Thoracic aorta (tissue), 2 donors: ENCODE data around the gene MAGI1. TPM values are rescaled to one million over a fixed set of nuclear protein-coding genes. Genes with fewer than 3 reads are reported as not detected.
A peak's percentile ranks its signal among the peaks of the same experiment; 100 is the strongest.

Experiments used
- ATAC-seq: fragments of 150-250 bp; one replicate; pipeline ENCODE4 v1.8.0; 2017; ENCODE audit warnings: low read depth; ENCODE audit not compliant: insufficient number of reproducible peaks, low FRiP score
- DNase-seq: peaks from one replicate; pipeline ENCODE4 v3.0.0-alpha.2; 2020; ENCODE audit warnings: low spot score
- H3K27ac ChIP-seq, 2 donors: fragments of 200-600 bp; sonication (generic); 1 replicate in 1 of 2; 2 replicates in 1 of 2; pipeline ENCODE4 v1.5.1; 2016; ENCODE audit warnings: mild to moderate bottlenecking in 2 of 2, moderate library complexity in 2 of 2
- H3K27me3 ChIP-seq: fragments of 200-600 bp; sonication (generic); replicated peaks from 2 replicates; pipeline ENCODE4 v1.6.0; 2016; ENCODE audit warnings: mild to moderate bottlenecking; ENCODE audit not compliant: insufficient read depth
- H3K36me3 ChIP-seq: fragments of 200-600 bp; sonication (generic); one replicate; pipeline ENCODE4 v1.5.1; 2016
- H3K4me1 ChIP-seq, 2 donors: fragments of 200-600 bp; sonication (generic); 1 replicate in 1 of 2; 2 replicates in 1 of 2; pipeline versions ENCODE4 v1.5.1 to v1.6.0; 2016; ENCODE audit warnings: low read depth in 2 of 2, mild to moderate bottlenecking in 1 of 2; ENCODE audit not compliant: control insufficient read depth in 1 of 2
- H3K4me3 ChIP-seq: fragments of 200-600 bp; sonication (generic); 2 replicates; pipeline ENCODE4 v1.5.1; 2016; ENCODE audit warnings: mild to moderate bottlenecking
- H3K9me3 ChIP-seq: fragments of 200-600 bp; sonication (generic); 2 replicates; pipeline ENCODE4 v1.5.1; 2016
- total RNA-seq, 2 donors: library from RNA; depleted of rRNA; stranded (reverse); fragments of >200 nt; gene quantifications; one replicate each; pipeline versions ENCODE4 v1.1.0 to v1.2.3, GENCODE V29; 2016
- TF ChIP-seq, protein P1 (sequence below): fragments of 200-600 bp; sonication (generic); IDR thresholded peaks from one replicate; pipeline ENCODE4 v1.5.1; 2019; ENCODE audit warnings: antibody characterized with exemption

Gene MAGI1
- total RNA-seq, 2 donors from 2014 or later, result 48.2 to 88.5 TPM

DNA sequence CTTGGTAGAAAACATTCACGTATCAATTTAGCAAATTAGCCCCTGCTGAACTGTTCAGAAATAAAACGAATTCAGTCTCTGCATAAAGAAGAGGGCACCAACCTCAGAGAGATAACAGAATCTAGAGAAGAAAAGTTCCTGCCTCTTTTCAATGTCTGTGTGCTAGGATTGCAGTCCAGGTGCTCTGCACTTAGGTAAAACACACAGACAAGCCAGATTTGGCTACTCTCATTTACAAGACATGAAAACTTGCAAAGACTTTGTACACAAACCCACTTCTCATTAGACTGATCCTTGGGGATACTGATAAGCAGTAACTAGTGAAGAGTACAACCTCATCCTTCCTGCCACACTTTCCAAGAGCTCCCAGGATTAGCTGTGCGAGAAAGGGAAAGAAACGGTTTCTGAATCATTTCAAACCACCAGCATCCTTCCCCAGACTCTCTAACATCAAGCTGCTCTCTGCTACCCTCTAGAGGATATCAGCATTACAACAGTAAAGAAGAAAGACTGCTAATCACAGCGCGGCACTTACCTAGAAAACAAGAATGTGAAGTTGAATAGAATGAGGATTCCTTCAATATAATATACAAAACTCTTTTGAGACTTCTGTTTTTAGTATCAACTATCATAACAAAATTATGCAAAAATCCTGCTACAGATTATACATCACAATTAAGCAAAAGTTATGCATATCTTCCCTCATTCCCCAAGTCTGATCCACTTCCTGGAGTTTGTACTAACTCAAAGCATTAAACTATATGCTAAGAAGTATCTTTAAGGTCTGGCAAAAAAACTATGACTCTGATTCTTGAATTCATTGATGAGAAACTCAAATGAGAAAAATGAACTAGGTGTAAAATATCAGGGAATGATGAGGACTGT, 306.4 kb downstream of the MAGI1 start:
- Histone ChIP-seq H3K36me3 (no peaks in the 10 kb centered on the region), H3K27me3 (no peaks in the 10 kb centered on the region), H3K27ac (no peak overlapping the region), H3K9me3 (no peaks in the 10 kb centered on the region), H3K4me3 (no peak overlapping the region), H3K4me1 (peaks cover 2 to 27% of the 10 kb centered on the region in 2 donors)
- ATAC-seq (peak; percentile 59), DNase-seq (no peak)
- TF ChIP-seq, protein P1, sequence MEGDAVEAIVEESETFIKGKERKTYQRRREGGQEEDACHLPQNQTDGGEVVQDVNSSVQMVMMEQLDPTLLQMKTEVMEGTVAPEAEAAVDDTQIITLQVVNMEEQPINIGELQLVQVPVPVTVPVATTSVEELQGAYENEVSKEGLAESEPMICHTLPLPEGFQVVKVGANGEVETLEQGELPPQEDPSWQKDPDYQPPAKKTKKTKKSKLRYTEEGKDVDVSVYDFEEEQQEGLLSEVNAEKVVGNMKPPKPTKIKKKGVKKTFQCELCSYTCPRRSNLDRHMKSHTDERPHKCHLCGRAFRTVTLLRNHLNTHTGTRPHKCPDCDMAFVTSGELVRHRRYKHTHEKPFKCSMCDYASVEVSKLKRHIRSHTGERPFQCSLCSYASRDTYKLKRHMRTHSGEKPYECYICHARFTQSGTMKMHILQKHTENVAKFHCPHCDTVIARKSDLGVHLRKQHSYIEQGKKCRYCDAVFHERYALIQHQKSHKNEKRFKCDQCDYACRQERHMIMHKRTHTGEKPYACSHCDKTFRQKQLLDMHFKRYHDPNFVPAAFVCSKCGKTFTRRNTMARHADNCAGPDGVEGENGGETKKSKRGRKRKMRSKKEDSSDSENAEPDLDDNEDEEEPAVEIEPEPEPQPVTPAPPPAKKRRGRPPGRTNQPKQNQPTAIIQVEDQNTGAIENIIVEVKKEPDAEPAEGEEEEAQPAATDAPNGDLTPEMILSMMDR, result peak; percentile 78

DNA sequence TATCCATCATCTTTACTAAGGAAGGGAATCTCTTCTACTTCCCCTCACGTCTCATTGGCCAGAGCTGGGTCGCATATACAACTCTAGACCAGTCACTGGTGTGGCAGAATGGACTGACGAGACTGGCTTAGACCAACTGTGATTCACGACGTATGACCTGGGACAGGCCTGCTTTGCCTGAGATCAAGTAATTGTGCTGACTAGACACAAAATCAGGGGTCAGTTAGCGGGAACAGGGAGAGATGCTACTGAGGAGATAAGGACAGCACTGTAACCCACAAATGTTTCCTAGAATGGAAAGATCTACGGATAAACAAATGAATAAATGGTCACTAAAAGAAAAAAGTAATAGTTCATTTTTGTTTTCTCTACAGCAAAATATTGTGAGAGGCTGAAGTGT, 308.3 kb downstream of the MAGI1 start:
- ATAC-seq, result no peak
- H3K27ac ChIP-seq, result no peak overlapping the region
- TF ChIP-seq, protein P1, result no peak
- DNase-seq, result no peak
- H3K4me3 ChIP-seq, result no peak overlapping the region
- H3K36me3 ChIP-seq, result no peaks in the 10 kb centered on the region
- no peaks in the 10 kb centered on the region for H3K27me3 ChIP-seq
- peaks cover 2 to 27% of the 10 kb centered on the region in 2 donors for H3K4me1 ChIP-seq
- no peaks in the 10 kb centered on the region for H3K9me3 ChIP-seq

DNA sequence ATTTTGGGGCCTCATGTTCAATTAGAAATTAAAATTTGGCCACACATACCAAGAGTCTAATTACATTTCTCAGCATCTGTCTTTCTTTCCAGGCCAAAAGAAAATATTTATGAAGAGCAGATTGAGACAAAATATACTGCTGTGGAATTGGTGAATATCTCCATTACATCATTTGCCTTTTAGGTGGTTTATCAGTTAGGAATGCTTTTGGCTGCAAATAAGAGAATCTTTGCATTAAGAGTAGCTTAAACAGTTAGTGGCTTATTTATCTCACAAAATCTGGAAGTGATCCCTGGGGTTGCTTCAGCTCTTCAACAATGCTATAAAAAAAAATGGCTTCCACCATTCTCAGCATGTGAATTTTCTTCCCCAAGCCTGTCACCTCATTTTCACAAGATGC, 308.7 kb downstream of the MAGI1 start:
- TF ChIP-seq, protein P1, result no peak
- peaks cover 2 to 27% of the 10 kb centered on the region in 2 donors for H3K4me1 ChIP-seq
- no peaks in the 10 kb centered on the region for H3K9me3 ChIP-seq
- no peak for DNase-seq
- peak overlapping the region in 1 of 2 donors; percentile 2 for H3K27ac ChIP-seq
- no peaks in the 10 kb centered on the region for H3K27me3 ChIP-seq
- no peak overlapping the region for H3K4me3 ChIP-seq
- H3K36me3 ChIP-seq, result no peaks in the 10 kb centered on the region
- ATAC-seq, result no peak

DNA sequence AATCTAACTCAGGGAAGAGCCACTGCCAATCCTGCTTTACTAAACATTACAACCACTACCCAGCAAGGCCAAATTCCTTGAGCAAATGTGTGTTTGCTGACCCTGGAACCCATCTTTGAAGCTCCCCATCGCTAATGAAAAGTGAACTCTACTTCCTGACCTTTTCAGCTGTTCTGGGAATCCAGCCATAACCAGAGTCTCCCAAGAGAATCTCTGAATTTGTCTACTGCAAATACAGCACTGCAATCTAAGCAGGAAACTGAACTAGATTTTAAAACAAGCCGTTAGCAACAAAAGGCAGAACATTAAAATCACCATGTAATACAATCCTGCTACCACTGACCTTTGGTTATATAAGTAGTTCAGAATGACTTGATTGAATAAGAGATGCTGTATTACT, 309.2 kb downstream of the MAGI1 start:
- H3K9me3 ChIP-seq, result no peaks in the 10 kb centered on the region
- TF ChIP-seq, protein P1, result no peak
- H3K27me3 ChIP-seq, result no peaks in the 10 kb centered on the region
- H3K4me1 ChIP-seq, result peaks cover 2 to 27% of the 10 kb centered on the region in 2 donors
- H3K4me3 ChIP-seq, result no peak overlapping the region
- no peaks in the 10 kb centered on the region for H3K36me3 ChIP-seq
- no peak for DNase-seq
- ATAC-seq, result no peak
- H3K27ac ChIP-seq, result peak overlapping the region in 1 of 2 donors; percentile 2

DNA sequence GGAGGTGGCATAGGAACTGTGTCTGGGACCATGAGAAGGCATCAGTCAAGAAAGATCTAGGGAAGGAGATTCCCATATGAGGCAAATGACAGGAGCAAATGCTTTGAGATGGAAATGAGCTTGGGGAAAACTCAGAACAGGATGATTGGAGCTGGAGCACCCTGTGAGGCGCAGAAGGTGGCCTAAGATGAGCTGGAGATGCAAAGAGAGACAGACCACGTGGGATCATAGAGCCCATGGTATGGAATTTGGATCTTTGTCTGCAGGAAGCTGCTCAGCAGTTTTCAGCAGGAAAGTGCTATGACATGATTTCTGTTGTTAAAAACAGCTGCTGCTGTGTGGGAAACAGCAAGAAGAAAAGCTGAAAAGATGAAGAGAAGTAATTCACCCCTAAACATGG, 310.6 kb downstream of the MAGI1 start:
- TF ChIP-seq, protein P1, result no peak
- Histone ChIP-seq H3K4me3 (no peak overlapping the region), H3K27me3 (no peaks in the 10 kb centered on the region), H3K27ac (no peak overlapping the region), H3K36me3 (no peaks in the 10 kb centered on the region), H3K4me1 (peaks cover 2 to 27% of the 10 kb centered on the region in 2 donors), H3K9me3 (no peaks in the 10 kb centered on the region)
- no peak for ATAC-seq
- no peak for DNase-seq
